Nephron (organoid): Measurements from ENCODE around the gene CD6.
A peak's percentile ranks its signal among the peaks of the same experiment; 100 is the strongest.

Experiments used
- H3K27ac Mint-ChIP-seq, 3 experiments: 2 replicates each; pipeline ENCODE4 v1.8.0; 2020; ENCODE audit warnings: mixed read lengths in 3 of 3, mild to moderate bottlenecking in 2 of 3, moderate library complexity in 1 of 3
- H3K27me3 Mint-ChIP-seq: 2 replicates; pipeline ENCODE4 v1.8.0; 2021; ENCODE audit warnings: low read depth, mild to moderate bottlenecking, moderate library complexity, mixed read lengths
- H3K36me3 Mint-ChIP-seq: 2 replicates; pipeline ENCODE4 v1.8.0; 2020; ENCODE audit warnings: low read depth, mixed read lengths
- H3K4me1 Mint-ChIP-seq: 2 replicates; pipeline ENCODE4 v1.8.0; 2020; ENCODE audit warnings: mixed read lengths
- H3K4me3 Mint-ChIP-seq, 3 experiments: 2 replicates each; pipeline ENCODE4 v1.8.0; 2020; ENCODE audit warnings: mild to moderate bottlenecking in 3 of 3, mixed read lengths in 3 of 3, moderate library complexity in 2 of 3
- H3K9me3 Mint-ChIP-seq: 2 replicates; pipeline ENCODE4 v1.8.0; 2020; ENCODE audit warnings: mixed read lengths
- TF ChIP-seq, protein P1 (sequence below), 3 experiments: fragments of 200-600 bp; sonication (generic); IDR thresholded peaks; one replicate each; pipeline ENCODE4 v1.5.0; 2021; ENCODE audit warnings: antibody characterized with exemption in 3 of 3; ENCODE audit not compliant: unreplicated experiment in 3 of 3

Gene CD6

DNA sequence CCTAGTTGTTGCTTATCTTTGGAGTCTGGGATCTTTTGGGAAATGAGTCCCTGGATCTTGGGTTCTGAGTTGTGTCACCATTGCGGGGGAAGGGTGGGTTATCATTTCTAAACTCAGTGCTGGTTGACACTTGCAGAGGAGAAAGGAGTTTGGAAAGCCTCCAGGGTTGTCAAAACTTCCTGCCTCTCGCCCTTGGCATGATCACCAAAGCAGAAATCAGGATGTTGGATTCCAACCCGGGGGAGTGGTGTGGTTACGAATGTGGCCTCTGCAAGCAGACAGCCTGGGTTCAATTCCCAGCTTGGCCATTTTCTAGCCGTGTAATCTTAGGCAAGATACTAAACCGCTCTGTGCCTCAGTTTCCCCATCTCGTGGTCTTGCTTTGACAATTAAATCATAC lies 24.3 kb downstream of the CD6 start:
- Mint-ChIP-seq H3K27ac (no peak overlapping the region), H3K27me3 (peaks cover 8% of the 10 kb centered on the region), H3K36me3 (no peaks in the 10 kb centered on the region), H3K9me3 (no peaks in the 10 kb centered on the region), H3K4me1 (peaks cover 29% of the 10 kb centered on the region), H3K4me3 (no peak overlapping the region)
- TF ChIP-seq, protein P1, sequence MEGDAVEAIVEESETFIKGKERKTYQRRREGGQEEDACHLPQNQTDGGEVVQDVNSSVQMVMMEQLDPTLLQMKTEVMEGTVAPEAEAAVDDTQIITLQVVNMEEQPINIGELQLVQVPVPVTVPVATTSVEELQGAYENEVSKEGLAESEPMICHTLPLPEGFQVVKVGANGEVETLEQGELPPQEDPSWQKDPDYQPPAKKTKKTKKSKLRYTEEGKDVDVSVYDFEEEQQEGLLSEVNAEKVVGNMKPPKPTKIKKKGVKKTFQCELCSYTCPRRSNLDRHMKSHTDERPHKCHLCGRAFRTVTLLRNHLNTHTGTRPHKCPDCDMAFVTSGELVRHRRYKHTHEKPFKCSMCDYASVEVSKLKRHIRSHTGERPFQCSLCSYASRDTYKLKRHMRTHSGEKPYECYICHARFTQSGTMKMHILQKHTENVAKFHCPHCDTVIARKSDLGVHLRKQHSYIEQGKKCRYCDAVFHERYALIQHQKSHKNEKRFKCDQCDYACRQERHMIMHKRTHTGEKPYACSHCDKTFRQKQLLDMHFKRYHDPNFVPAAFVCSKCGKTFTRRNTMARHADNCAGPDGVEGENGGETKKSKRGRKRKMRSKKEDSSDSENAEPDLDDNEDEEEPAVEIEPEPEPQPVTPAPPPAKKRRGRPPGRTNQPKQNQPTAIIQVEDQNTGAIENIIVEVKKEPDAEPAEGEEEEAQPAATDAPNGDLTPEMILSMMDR (IDR thresholded peaks at IDR 0.05; ENCODE audit: unreplicated experiment in 3 of 3) = no peak

DNA sequence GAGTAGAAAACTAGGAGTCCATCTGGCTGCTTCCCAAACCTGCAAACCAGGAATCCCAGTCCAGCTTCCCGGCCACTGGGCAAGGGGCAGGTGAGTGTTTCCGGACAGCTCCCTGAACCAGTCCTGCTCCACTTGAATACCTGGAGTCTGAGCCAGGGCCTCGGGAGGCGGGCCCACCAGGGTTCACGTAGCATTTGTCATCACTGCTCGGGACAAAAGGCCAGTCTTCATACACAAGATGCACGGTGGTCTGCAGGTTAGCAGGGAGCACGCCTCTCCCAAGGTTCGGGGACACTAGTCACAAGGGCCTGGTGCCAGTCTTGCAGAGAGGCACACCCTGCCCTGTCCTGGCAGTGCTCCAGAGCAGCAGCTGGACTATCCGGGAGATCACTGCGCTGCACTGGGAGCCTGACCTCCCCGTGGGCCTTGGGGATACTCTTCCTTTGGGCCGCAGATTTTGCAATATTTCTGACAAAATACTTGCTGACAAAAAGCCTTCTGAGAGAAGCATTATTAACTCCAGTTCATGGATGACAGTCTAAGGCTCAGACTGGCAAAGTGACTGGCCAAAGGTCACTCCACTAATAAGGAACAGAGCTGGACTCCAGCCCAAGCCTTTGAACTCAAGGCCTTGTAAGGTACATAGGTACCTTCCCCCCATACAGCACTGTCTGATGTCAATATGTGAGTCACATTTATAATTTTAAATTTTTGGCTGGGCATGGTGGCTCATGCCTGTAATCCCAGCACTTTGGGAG lies 25.1 kb downstream of the CD6 start:
- Mint-ChIP-seq H3K4me1 (peaks cover 29% of the 10 kb centered on the region), H3K9me3 (no peaks in the 10 kb centered on the region), H3K36me3 (no peaks in the 10 kb centered on the region), H3K27me3 (peaks cover 8% of the 10 kb centered on the region), H3K4me3 (no peak overlapping the region), H3K27ac (no peak overlapping the region)
- TF ChIP-seq, protein P1 (IDR thresholded peaks at IDR 0.05; ENCODE audit: unreplicated experiment in 3 of 3) = no peak

DNA sequence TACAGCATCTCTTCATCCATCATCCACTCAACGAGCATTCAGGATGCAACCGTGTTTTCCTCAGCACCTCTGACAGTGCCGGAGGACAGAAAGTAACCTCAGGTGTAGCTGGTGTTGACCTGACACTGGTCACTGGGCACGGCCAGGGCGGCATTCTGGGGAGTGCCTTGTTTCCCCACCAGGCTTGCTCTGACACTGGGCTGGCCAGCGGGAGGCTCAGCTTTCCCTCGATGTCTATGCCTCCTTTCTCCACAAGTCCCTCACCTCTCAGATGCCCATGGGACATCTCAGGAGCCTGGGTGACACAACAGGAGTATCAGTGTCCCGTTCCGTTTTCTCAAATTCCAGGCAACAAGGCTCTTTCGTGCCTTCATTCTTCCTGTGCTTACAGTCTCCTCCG lies 28.9 kb downstream of the CD6 start:
- no peak overlapping the region for H3K27ac Mint-ChIP-seq
- H3K9me3 Mint-ChIP-seq = no peaks in the 10 kb centered on the region
- H3K4me3 Mint-ChIP-seq = no peak overlapping the region
- TF ChIP-seq, protein P1 (IDR thresholded peaks at IDR 0.05; ENCODE audit: unreplicated experiment in 3 of 3) = no peak
- H3K4me1 Mint-ChIP-seq = peaks cover 35% of the 10 kb centered on the region
- no peaks in the 10 kb centered on the region for H3K36me3 Mint-ChIP-seq
- peaks cover 7% of the 10 kb centered on the region for H3K27me3 Mint-ChIP-seq

DNA sequence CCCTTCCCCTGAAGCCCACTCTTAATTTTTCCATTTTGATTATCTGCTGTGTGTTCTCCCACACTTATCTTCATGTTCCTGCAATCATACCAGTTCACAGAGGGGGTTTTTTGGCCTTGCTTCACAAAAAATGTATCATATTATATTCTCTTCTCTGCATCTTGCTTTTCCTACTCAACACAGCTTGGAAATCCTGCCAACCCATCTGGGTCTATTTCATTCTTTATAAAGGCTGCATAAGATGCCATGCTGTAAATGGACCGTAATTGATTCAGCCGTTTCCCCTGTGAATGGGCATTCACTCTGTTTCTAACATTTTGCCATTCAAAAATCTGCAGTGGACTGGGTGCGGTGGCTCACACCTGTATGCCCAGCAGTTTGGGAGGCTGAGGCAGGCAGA lies 30.5 kb downstream of the CD6 start:
- no peaks in the 10 kb centered on the region for H3K36me3 Mint-ChIP-seq
- no peaks in the 10 kb centered on the region for H3K9me3 Mint-ChIP-seq
- TF ChIP-seq, protein P1 (IDR thresholded peaks at IDR 0.05; ENCODE audit: unreplicated experiment in 3 of 3) = no peak
- no peak overlapping the region for H3K27ac Mint-ChIP-seq
- H3K4me1 Mint-ChIP-seq = peaks cover 35% of the 10 kb centered on the region
- peaks cover 14% of the 10 kb centered on the region for H3K27me3 Mint-ChIP-seq
- H3K4me3 Mint-ChIP-seq = no peak overlapping the region

DNA sequence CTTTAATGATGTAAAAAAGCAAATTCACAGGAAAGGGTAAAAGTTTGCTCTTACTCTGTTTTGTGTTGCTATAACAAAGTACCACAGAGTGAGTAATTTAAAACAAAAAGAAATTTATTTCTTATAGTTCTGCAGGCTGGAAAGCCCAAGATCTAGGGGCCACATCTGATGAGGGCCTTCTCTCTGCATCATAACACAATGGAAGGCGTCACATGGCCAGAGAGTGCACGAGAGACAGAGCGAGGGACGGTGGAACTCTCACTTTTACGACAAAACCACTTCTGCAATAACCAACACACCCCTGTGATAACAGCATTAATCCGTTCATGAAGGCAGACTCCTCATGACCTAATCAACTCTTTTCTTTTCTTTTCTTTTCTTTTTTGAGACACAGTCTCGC lies 31.1 kb downstream of the CD6 start:
- H3K9me3 Mint-ChIP-seq = no peaks in the 10 kb centered on the region
- peaks cover 17% of the 10 kb centered on the region for H3K27me3 Mint-ChIP-seq
- H3K4me3 Mint-ChIP-seq = no peak overlapping the region
- TF ChIP-seq, protein P1 (IDR thresholded peaks at IDR 0.05; ENCODE audit: unreplicated experiment in 3 of 3) = no peak
- H3K36me3 Mint-ChIP-seq = no peaks in the 10 kb centered on the region
- peak overlapping the region in 2 of 3 experiments; percentile 22 to 62 for H3K27ac Mint-ChIP-seq
- H3K4me1 Mint-ChIP-seq = peaks cover 35% of the 10 kb centered on the region

DNA sequence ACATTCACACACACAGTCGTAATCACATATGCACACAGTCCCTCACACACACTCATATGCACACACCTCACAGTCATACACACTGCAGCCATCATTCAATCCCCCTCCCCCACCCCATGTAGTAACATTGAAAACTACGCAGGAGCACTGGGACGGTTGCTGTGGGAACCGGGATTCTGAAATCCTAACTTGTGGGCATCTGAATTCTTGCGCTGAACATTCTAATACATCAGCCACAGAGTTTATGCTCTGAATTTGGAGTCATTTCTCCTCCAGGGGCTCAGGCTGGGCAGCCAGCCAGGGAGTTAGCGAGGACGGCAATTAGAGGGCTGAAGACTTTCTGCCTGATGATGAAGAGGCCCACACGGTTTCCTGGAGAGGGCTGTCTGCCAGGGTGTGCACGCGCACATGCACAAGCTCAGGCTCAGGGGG lies 32.7 kb downstream of the CD6 start:
- Mint-ChIP-seq H3K27ac (peak overlapping the region; percentile 93 to 95 (median 95)), H3K9me3 (no peaks in the 10 kb centered on the region), H3K4me1 (peaks cover 35% of the 10 kb centered on the region), H3K36me3 (no peaks in the 10 kb centered on the region), H3K27me3 (peaks cover 32% of the 10 kb centered on the region), H3K4me3 (peak overlapping the region in 2 of 3 experiments; percentile 5 to 47)
- TF ChIP-seq, protein P1 (IDR thresholded peaks at IDR 0.05; ENCODE audit: unreplicated experiment in 3 of 3) = no peak
